SIG-M5 treated with dmso at 0.1 percent for 504 hours (cell line): ENCODE results near the gene HLA-F.
A peak's percentile ranks its signal among the peaks of the same experiment; 100 is the strongest.

ENCODE experiments used
- DNase-seq: peaks from one replicate; lab custom pipeline; 2025; ENCODE audit not compliant: unreplicated experiment; lab: John Stamatoyannopoulos, UW

The HLA-F gene

DNA sequence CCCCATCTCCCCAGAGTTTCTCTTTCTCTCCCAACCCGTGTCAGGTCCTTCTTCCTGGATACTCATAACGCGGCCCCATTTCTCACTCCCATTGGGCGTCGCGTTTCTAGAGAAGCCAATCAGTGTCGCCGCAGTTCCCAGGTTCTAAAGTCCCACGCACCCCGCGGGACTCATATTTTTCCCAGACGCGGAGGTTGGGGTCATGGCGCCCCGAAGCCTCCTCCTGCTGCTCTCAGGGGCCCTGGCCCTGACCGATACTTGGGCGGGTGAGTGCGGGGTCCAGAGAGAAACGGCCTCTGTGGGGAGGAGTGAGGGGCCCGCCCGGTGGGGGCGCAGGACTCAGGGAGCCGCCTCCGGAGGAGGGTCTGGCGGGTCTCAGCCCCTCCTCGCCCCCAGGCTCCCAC, at the start of gene HLA-F:
Gene HLA-F (plus strand): TSS at position 173 of the 404 bp plus-strand sequence. CDS start 30 bp downstream, at position 203.
- DNase-seq, result peak; percentile 48

DNA sequence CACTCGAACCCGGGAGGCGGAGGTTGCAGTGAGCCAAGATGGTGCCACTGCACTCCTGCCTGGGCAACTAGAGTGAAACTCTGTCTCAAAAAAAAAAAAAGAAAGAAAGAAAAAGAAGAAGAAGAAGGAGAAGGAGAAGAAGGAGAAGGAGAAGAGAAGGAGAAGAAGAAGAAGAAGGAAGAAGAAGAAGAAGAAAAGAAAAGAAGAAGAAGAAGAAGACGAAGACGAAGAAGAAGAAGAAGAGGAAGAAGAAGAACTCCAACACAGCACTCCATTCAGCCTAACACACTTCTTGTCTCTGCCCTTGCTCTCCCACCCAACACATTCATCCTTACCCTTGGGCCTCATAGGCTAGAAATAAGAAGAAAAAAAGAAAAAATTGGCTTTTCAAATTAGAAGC, 49.2 kb upstream of the HLA-F start:
- no peak for DNase-seq

- no peak for DNase-seq
Measured at GRCh38 chr6:29675561-29675960, 47.7 kb upstream of the HLA-F start.

DNA sequence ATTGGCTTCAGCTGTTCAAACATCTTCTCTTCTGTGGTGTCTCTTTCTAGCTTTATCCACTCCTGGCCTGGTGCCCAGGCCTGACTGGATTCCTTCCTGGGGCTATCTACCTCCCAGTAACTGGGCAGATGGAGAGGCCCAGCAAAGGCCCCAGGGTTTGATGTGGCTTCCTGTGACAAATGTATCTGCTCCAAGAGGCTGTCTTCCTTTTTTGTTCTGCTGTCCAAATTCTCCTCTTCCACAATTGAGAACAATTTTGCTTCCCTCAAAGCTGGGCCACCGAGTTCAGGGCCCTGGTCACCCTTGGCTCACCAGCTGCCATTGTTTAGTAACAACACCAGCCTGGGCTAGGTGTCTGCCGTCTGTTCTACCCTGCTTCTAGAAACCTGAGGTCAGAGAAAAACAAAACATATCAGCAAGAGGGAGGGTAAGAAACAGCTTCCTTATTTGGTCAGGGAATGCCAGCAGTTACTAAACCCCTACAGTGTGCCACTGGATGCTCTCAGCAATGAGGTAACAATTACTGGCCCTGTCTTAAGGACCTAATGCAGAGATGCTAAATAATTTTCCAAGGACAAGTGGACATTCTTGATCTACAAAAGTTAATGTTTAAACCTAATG, 46.1 kb upstream of the HLA-F start:
- no peak for DNase-seq

GRCh38 chr6:29678114-29678513, 45.1 kb upstream of the HLA-F start:
- no peak for DNase-seq

DNA sequence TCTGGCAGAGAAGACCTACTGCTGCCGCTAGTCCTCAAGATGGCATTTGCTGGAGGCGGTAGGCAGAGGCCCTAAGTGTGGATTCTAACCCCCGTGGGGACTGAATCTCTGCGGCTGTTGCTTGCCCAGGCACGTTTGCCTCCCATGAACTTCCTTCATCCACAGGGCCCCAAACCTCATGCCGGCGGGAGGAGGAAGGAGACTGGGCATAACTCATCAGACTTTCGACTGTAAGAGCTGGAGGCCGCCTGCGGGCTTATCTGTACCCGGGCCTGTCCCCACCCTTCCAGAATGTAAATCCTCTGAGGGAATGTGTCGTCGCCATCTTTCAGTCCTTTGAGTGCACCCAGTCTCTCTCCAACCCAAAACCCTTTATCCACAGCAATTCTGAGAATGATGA, 43.3 kb upstream of the HLA-F start:
- DNase-seq, result no peak

GRCh38 chr6:29680416-29680815, 42.8 kb upstream of the HLA-F start:
- no peak for DNase-seq

GRCh38 chr6:29680904-29681303, 42.3 kb upstream of the HLA-F start, which contains the start of gene ZFP57:
Gene ZFP57 (minus strand): TSS chr6:29681152. CDS start chr6:29677003, 4,149 bp downstream.
- no peak for DNase-seq

DNA sequence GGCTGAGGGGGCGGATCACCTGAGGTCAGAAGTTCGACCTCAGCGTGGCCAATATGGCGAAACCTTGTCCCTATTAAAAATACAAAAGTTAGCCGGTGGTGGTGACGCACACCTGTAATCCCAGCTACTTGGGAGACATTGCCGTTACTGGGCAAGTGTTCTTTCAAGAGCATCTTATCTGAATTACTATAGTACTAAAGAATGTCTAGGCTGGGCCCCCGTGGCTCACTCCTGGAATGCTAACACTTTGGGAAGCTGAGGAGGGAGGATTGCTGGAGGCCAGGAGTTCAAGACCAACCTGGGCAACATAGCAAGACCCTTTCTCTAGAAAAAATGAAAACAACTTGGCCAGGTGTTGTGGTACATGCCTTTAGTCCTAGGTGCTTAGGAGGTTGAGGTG, 41.4 kb upstream of the HLA-F start:
- DNase-seq, result no peak

- no peak for DNase-seq
Measured at GRCh38 chr6:29685718-29686326, 37.4 kb upstream of the HLA-F start.

DNA sequence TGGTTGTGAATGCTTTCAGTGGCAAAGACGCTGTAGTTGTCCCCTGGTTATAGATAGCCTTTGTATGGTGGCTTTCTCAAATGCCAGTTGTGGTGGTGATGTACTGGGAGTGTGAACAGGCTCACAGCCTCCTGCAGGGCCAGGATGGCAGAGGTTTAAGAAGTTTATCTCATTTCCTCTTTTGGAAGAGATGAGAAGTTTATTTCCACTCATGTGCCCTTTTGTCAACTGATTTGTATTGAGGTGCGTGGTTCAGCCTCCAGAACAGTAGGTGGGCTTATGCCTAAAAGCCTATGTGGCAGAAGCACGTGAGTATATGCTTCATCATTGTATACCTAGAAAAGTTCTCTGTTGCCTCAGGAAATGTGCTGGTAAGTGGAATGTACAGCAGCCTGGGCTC, 28.6 kb upstream of the HLA-F start:
- no peak for DNase-seq

GRCh38 chr6:29696147-29697125, 26.8 kb upstream of the HLA-F start:
- peak; percentile 29 for DNase-seq

- DNase-seq, result no peak
Measured at GRCh38 chr6:29702519-29703103, 20.6 kb upstream of the HLA-F start.

GRCh38 chr6:29705389-29706231, 17.6 kb upstream of the HLA-F start:
- peak; percentile 8 for DNase-seq

DNA sequence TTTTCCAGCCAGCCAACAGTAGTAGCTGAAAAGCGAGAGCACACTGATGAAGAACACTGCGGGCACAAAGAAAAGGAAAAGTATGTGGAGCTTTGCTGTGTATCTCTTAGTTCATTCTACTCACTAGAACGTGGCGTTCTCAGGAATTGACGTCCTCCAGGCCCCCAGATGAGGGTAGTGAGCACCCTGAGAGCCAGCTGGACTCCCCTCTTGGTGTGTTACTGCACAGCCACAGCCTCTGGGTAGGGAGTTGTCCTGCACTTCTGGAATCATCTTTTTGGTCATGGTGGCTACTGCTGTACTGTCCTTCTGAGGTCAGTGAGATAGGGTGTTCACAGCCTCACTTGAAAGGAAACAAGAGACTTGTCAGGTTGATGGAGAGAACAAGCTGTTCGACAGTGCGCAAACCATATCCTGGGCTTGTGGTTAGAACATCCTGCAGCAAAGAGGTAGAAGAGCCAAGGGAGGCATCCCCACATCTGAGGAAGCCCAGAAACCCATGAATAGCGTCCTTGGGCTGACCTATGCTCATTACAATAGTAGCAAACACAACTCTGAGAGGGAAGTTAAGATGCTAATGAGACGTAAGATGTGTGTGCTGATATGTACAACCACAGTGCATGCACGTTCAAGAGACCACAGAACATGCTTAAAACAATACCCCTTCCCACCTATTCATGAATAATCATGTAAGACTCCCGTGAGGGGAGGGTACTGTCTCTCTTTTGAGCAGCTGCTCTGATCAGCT, 14.6 kb upstream of the HLA-F start:
- no peak for DNase-seq

DNA sequence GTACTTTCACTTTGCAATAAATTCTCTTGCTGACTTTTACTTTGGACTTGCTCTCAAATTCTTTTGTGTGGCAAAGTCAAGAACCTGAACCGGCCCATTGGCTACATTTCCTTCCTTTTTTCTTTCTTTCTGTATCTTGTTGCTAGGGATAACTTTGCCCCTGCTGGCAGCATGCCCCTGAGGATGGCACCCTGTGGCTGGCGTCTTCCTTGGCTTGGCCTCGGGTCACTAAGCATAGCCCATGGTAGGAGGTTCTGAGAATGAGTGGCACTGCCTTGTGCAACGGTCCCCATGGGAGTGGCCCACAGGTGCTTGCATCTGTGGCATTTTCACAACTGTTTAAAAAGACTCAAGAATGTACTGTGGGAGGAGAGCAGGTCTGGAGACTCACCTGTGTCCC, 14.0 kb upstream of the HLA-F start:
- DNase-seq, result no peak

GRCh38 chr6:29710281-29710941, 12.8 kb upstream of the HLA-F start:
- no peak for DNase-seq

- no peak for DNase-seq
Measured at GRCh38 chr6:29720863-29721262, 2.4 kb upstream of the HLA-F start.
